Stimulated activated CD4-positive, alpha-beta T cell treated with anti-CD3 and anti-CD28 coated beads, Interleukin-2, amount 100 ng/mL, for 24 hours (primary cell): ENCODE measurements around the gene TRIM52.
"Not testable (repeated sequence)": the region's sequence is repeated elsewhere in the genome, so short reads cannot be mapped to it uniquely, and the experiment has no call there.

ENCODE experiments used
- DNase-seq, 2 donors: peaks; one replicate each; pipeline ENCODE4 v3.0.0-alpha.2; 2020

The TRIM52 gene

DNA sequence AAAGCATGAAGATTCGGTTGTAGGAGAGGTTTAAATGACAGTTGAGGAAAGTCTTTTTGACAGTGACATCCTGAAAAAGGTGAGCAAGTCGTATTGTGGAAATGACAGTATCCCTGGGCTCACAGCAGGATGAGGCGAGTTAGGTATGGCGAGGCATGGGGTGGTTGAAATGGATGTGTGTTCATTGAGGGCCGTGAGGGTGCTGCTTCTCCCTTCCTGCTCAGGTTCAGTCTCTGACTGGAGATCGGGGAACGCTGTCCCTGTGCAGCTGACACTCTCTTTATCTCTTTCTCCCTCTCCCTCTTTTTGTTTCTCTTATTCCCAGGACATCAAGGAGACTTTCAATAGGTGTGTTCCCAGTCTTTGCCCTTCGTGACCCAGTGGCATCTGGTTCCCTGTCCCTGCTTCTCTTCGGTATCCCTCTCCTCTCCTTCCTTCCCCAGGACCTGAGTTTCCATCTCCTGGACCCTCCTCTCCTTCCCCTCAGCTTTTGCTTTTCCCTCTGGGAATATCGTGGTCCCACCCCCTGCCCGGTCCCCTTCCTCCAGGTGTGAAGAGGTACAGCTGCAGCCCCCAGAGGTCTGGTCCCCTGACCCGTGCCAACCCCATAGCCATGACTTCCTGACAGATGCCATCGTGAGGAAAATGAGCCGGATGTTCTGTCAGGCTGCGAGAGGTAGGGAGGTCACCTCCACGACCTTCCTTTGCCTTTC lies 27.7 kb downstream of the TRIM52 start:
- DNase-seq = no peak

DNA sequence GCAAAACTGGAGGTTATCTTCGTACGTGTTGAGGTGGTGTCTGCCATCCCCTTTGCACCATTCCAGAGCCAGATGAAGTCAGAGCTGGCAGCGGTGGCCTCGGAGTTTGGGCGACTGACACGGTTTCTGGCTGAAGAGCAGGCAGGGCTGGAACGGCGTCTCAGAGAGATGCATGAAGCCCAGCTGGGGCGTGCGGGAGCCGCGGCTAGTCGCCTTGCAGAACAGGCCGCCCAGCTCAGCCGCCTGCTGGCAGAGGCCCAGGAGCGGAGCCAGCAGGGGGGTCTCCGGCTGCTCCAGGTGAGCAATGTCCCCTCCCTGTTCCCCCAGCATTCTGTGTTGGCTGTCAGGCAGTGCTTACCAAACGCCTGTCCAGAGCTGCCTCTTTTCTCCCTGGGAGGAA lies 28.4 kb downstream of the TRIM52 start:
- no peak for DNase-seq

DNA sequence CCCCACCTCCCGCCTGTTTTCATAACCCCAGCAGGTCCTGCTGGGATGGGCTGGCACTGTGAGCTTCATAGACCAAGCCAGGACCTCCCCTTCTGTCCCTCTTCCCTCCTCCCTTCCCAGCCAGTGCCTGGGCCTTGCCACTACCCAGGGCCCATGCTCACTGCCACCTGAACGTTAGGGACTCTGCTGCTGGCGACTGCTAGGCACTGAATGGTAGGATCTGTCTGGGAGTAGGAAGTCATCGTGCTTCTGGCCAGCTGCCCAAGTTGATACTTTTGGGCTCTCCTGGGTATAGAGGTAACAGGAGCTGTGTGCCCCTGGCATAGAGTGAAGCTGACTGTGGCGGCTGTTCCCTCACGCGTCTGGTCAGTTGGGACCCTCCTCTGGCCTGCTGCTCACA lies 29.5 kb downstream of the TRIM52 start:
- DNase-seq = no peak

DNA sequence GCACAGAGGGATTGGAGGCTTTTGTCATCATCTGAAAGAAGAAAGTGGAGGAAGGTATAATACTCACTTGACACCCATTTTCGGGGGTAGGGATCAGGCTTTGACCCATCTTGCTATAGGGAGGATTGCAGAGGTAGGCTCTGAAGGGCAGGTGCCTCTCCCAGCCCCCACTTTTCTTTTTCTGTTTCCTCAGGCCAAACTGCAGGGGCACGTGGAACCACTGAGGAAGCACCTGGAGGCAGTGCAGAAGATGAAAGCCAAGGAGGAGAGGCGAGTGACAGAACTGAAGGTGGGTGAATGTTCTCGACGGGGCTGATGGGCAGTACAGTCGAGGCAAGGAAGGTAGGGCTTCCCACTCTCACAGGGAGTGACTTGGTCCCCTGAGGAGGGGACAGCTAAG lies 30.4 kb downstream of the TRIM52 start:
- no peak for DNase-seq

DNA sequence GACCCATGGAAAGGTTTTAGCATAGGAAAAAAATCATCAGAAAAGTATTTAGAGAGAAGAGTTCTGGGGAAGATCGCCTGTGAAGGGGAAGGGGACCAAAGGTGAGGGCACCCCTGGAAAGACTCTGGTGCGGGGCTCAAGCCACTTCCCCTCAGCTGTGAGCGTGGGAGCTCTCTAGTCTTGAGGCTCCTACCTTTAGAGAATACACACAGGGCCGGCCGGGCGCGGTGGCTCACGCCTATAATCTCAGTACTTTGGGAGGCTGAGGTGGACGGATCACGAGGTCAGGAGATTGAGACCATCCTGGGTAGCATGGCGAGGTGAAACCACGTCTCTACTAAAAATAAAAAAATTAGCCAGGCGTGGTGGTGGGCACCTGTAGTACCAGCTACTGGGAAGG lies 30.9 kb downstream of the TRIM52 start:
- DNase-seq = no peak

DNA sequence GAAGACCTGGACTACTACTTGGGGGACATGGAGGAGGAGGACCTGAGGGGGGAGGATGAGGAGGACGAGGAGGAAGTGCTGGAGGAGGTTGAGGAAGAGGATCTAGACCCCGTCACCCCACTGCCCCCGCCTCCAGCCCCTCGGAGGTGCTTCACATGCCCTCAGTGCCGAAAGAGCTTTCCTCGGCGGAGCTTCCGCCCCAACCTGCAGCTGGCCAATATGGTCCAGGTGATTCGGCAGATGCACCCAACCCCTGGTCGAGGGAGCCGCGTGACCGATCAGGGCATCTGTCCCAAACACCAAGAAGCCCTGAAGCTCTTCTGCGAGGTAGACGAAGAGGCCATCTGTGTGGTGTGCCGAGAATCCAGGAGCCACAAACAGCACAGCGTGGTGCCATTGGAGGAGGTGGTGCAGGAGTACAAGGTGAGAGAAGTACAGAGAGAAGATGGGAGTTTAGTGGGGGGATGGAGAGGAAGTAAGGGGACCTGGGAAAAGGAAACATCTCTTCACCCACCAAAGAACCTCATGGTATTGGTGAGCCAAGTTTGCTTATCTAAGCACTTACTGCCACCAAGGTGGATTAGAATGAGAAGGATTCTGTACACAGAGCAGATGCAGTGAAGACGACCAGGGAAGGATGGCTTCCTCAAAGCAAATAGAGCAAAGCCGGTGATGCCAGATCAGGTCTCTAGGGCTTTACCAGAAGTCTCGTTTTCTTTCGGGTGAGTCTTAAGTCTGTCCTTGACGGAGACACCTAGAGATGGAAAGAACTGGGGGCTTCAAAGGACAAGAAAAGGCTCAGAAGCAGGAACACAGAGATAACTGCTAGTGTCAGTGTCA lies 36.3 kb downstream of the TRIM52 start:
- DNase-seq = peak; percentile 47 to 54

DNA sequence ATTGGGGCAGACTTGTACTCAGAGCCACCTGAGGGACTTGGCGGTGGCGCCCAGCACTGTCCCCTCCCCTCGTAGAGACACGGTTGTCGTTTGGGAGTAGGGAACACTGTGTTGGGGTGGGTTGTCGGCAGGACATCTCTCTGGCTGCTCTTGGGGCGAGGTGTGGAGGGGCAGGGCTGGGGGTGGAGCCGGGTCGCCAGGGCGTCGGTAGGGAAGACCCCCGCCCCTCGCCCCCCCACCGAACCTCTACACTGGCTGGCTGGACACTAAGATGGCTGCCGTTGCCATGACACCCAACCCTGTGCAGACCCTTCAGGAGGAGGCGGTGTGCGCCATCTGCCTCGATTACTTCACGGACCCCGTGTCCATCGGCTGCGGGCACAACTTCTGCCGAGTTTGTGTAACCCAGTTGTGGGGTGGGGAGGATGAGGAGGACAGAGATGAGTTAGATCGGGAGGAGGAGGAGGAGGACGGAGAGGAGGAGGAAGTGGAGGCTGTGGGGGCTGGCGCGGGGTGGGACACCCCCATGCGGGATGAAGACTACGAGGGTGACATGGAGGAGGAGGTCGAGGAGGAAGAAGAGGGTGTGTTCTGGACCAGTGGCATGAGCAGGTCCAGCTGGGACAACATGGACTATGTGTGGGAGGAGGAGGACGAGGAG lies 37.1 kb downstream of the TRIM52 start:
- peak; percentile 64 to 66 for DNase-seq

DNA sequence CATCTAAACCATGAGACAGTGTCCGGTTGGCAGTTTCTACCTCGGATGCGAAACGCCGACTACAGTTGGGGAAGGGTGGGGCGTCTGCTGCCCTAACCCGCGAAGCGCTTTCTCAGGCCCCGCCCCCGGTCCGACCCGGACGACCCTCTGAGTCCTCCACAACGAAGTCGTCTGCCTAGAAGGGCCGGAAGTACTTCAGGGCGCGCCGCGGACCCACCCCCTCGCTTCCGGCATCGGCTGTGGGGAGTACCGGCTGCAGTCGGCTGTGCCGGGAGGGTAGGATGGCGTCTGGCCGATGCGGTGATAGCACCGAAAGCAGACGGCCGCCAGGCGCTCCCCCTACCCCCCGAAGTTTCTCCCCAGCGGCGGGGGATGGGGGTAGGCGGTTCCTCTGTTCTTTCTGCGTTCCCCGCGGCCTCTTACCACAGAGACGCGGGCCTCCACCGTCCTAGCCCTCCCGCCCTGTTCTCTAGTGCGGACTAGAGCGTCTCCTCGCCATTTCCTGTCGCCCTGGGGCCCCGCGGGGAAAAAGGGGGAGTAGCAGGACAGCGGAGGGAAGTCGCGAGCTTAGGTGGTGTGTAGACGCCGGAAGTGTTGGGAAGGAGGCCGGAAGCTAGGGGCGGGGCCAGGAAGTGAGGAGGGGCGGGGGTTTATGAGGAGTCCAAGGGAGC lies 37.8 kb downstream of the TRIM52 start, which contains the start of gene TRIM41:
Gene TRIM41, plus strand, starts transcription at position 224 of the 671 bp plus-strand sequence. CDS start 719 bp downstream, outside the sequence.
- DNase-seq = peak; percentile 98

DNA sequence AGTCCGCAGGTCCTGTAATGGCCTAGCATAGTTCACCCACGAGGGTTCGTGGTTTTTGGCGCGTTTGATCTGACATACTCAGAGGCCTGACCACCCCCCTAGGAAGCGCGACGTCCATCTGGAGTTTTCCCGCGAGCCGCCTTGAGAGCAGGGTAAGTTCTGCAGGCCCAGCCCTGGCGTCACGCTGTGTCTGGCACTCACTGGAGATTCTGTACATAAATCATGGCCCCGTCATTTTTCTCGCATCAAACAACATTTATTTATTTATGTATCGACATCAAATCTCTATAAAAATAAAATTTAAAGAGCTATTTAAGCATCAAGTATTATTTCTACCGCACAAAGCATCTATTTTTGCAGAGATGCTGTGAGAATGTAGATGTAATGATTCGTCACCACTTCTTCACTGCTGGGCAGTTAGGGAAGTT lies 38.3 kb downstream of the TRIM52 start:
- DNase-seq = no peak

DNA sequence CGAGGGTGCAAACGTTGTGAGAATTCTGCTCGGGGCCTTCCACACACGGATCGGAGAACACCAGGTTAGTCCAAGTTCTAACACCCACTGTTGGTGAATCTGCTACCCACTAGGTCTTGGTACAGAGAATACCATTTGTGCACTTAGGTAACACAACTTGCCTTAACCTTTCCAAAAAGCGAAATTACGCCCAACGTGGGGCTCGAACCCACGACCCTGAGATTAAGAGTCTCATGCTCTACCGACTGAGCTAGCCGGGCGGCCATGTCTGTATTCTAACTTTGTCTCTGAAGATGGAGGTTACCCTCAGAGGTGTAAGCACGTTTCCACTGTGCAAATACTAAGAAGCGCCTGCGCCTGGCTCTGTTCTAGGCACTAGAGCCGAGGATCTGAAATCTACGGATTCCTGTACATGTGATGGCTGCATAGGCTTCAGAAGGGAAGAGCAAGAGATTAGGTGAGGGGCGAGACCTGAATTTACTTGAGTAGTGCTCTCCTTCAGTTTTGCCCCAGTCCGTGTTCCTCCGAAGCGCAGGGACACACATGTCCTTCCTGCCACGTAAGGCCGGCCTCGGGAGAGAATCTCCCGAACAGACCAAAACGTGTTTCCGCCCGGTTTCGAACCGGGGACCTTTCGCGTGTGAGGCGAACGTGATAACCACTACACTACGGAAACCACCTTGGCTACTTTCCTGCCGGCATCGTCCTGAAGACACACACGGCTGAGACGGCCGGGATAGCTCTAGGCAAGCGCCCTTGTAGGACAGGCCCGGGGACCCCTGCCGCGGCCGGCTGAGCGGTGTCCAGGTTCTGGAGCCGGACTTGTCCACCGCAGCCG lies 38.9 kb downstream of the TRIM52 start:
- peak; percentile 98 to 99 for DNase-seq

DNA sequence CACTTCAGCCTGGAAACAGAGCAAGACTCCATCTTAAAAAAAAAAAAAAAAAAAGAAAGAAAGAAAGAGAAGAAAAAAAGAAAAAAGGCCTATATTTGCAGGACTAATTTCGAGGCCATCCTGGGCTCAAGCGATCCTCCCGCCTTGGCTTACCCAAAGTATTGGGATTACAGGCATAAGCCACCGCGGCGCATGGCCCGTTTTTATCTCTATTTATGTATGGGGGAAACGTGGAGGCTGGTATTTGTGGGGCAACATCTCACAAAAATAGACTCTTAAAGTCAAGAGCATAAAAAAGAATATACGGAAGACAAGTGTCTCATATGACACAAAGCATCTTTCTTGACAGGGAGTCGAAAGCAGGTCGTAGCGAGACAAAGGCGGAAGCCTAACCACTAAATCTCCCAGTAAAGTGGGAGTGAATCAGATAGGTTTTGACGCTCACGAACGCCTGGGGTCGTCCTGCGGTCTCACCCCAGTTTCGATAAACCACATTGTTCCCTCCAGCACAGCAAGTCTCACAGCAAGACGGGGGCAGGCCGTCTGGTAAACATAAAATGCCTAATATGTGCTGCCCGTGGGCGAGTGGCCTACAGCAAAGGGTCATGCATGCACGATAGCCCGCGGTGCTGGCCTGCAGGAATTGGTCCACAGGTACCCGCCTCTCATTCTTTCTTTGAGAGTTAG lies 39.7 kb downstream of the TRIM52 start:
- peak in 1 of 2 donors; percentile 61 for DNase-seq

DNA sequence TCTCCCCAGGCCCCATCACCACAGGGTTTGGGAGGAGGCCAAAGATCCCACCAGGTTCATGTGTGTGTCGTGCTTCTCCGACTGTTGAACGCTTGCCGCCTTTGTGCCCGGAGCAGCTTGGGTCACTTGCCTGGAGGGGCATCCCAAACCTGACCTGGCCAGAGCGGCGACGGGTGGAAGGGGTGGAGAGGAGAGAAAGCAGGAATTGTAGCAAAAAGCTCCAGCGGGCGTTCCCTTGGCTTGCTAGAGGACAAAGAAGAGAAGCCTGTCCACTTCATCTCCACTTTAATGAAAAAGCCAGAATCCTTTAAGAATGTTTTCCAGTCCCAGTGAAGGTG lies 40.8 kb downstream of the TRIM52 start:
- DNase-seq = no peak

DNA sequence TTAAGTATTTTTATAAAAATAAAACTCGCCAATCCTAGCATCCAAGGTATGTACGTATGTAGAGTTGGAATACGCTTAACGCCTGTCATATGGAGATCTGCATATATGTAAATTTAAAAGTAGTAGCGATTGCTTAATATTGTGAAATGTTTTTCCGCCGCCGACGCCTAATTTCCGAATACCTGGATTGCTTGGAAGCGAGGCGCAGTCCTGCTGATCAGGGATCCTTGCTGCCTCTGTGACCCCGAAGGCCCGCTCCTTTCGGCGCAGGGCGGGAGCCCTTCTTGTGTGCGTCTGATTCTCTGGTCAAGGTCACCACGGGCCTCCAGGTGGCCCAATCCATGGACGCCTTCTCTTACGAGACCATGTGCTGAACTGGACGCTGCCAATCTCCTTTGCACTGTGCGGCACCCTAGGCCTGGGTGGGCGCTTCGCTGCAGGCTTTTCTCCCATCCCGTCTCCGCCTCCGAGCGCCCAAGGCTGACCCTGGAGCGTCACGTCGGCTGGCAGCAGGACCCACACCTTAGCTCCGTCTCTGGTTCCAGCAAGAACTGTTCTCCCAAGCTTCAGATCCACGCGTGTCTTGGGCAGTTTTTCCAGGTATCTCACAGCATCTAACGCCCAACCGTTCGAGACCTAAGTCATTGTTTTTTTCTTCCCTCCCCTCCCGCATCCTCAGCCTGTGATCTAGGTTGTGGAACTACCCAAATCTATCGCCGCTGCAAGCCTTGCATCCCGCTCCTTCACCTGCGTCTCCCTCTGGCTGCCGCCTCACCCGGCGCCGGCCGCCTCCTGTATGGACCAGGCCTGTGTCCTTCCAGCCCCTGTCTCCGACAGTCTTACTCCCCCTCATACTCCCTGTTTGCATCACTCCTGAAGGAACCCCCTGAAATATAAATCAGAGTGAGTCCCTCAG lies 41.4 kb downstream of the TRIM52 start:
- no peak for DNase-seq

DNA sequence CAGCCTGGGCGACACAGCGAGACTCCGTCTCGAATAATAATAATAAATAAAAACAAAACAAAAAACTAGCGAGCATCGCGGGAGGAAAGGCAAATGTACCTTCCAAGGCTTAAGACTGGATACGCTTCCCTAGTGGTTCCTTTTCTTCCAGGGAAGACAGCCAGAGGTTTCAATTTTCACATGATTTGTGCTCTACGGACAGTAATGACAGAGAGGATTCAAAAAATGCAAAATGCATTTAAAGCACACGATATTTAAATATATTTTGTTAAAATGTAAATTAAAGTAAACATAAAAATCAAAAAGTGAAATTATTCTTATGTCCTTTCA lies 42.2 kb downstream of the TRIM52 start:
- DNase-seq = no peak

DNA sequence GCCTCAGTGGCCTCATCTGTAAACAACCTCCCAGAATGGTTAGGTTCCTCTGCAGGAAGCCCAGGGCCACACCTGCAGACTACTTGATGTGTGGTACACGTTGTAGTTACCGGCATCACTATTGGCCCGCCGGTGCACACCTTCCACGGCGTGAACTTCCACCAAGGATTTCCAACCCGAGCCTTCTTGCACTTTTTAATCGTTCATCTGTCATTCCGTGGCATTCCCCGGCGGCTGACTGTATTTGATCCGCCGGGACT lies 43.2 kb downstream of the TRIM52 start:
- peak; percentile 38 to 51 for DNase-seq

DNA sequence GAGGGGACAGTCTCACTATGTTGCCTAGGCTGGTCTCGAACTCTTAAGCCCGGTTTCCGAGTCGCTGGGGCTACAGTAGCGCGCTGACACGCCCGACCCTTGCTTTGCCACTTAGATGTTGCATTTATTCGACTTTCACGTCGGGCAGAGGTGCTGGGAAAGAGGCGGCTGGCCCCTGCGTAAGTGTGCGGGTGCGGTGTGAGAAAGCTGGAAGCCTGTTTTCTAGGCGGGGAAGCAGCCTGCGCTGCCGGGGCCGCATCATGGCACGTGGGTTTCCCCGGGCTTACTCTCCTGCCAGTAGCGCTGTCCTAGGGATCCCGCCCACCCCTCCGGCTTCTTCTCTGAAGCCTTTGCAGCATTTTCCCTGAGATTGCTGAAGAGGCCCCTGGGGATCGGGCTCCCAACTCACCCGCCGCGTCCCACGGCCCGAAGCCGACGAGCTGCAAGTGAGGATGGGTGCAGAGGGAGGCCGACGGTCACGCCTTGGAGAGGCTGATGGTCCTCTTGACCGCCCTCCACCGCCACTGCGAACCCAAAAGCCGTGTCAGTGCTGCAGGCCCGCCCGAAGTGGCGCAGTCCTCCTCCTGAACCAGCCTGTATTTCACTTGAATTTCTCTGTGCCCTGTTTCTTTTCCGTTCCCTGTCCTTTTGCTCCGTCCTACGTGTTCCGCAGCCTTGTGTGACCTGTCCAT lies 43.7 kb downstream of the TRIM52 start:
- DNase-seq = peak; percentile 66 to 75

DNA sequence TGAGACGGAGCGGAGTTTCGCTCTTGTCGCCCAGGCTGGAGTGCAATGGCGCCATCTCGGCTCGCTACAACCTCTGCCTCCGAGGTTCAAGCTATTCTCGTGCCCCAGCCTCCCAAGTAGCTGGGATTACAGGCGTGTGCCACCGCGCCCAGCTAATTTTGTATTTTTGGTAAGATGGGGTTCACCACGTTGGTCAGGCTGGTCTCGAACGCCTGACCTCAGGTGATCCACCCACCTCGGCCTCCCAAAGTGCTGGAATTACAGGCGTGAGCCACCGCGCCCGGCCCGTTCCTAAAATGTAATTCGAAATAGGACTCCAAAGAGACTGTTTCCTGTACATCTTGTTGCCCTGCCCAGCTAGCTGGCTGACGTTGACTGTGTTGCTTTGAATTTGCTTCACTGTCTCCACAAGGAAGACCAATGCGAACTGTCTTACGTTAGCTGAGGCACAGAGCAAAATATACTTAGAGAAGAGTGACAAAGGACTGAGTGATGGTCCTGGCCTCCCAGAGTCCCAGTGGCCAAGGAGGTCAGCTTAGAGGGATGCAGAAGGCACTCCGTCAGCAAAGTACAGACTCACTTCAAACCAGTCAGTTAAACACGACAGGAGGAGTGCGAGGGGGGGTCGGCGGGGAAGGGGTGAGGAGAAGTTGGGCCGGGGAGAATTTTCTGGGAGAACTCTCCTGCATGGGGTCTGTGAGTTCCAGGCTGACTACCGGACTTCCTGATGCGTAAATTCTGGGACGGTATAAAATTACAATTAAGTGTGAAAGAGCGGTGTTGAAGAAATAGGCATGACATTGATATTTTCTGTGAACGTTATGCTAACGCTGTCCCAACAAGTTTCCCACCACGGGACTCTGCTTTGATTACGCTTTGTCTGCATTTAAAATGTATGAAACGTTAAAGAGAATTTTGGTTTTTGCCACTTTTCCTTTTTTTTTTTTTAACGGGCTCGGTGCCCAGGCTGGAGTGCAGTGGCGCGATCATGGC lies 44.6 kb downstream of the TRIM52 start:
- peak in 1 of 2 donors; percentile 43 for DNase-seq

DNA sequence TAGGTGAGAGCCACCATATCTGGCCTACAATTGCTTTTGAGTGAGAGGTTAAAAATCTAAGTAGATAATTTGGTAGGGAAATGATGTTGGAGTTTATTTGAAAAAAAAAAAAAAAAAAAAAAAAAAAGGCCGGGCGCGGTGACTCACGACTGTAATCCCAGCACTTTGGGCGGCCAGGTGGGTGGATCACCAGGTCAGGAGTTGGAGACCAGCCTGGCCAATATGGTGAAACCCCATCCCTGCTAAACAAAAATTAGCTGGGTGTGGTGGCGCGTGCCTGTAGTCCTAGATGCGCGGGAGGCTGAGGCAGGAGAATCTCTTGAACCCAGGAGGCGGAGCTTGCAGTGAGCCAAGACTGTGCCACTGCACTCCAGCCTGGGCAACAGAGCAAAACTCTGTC lies 46.7 kb downstream of the TRIM52 start:
- DNase-seq = not testable (repeated sequence)

DNA sequence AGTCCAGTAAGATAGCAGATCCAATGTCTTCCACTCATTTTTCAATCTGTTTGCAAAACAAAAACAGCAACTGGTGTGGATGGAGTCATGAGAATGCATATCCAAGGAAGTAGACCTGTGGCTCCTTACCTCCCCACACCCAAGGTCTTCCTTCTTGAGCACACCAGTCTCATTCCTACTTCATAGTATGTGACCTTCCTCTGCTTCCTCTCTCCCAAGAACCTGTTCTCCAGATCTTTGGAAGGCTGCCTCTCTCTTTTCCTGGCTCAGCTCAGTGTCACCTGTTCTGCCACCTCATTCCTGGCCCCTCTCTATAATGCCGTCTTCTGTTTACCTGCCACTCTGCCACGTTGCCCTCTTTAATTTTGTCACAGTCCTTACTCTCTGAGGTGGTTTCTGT lies 48.0 kb downstream of the TRIM52 start:
- no peak for DNase-seq
